A549 treated with dexamethasone at 1 μM for 4 hours (cell line): ENCODE data around the gene ADH5. TPM values are rescaled to one million over a fixed set of nuclear protein-coding genes. Genes with fewer than 3 reads are reported as not detected.

Experiments
- total RNA-seq: library from RNA; stranded (reverse); fragments of 200-300 nt; extraction: Qiagen RNA extraction; gene quantifications from 5 replicates; pipeline ENCODE4 v1.2.3, GENCODE V29; 2022

The ADH5 gene
- 89.6 to 117 TPM (median 93.4 TPM) in 5 replicates for total RNA-seq

GRCh38 chr4:99088481-99089365 lies at the start of gene ADH5:
Gene ADH5, minus strand, starts transcription at chr4:99088788. Its CDS starts 88 bp downstream, at chr4:99088700.

Other genes with a start within 250 kb of the ADH5 start
- 74.3 to 132 TPM (median 87.1 TPM) in 5 replicates for gene EIF4E, start 159.7 kb downstream of the ADH5 start, total RNA-seq
- 45.3 to 57.3 TPM (median 51.2 TPM) in 5 replicates for gene METAP1, start 93.1 kb downstream of the ADH5 start, total RNA-seq
- not detected in 5 replicates for gene ADH4, start 55.5 kb upstream of the ADH5 start, total RNA-seq
- gene ADH6, start 130.5 kb upstream of the ADH5 start, total RNA-seq, result 0.12 TPM in 1 of 5 replicates, not detected in the others
- gene ADH1A, start 202.2 kb upstream of the ADH5 start, total RNA-seq, result not detected in 5 replicates
- not detected in 5 replicates for gene ADH1B, start 232.6 kb upstream of the ADH5 start, total RNA-seq